GM04504 (cell line): ENCODE measurements around the gene AKAP3.

ENCODE experiments used
- DNase-seq: peaks from one replicate; pipeline ENCODE4 v3.0.0-alpha.2; 2012; ENCODE audit warnings: low read depth

The AKAP3 gene

GRCh38 chr12:4648501-4649357 lies at the start of gene AKAP3, which contains the start of gene NDUFA9:
Gene AKAP3, minus strand, starts transcription at chr12:4649051. Its CDS starts 10,855 bp downstream, at chr12:4638196.
Gene NDUFA9, plus strand, starts transcription at chr12:4649114. Its CDS starts 13 bp downstream, at chr12:4649127.
- peak; percentile 68 for DNase-seq

GRCh38 chr12:4690760-4691159 lies 41.9 kb upstream of the AKAP3 start:
- DNase-seq: no peak

GRCh38 chr12:4685317-4685716 lies 36.5 kb upstream of the AKAP3 start:
- DNase-seq: no peak

GRCh38 chr12:4681732-4682131 lies 32.9 kb upstream of the AKAP3 start:
- DNase-seq: no peak

GRCh38 chr12:4679711-4680110 lies 30.9 kb upstream of the AKAP3 start:
- DNase-seq: no peak

GRCh38 chr12:4665236-4665635 lies 16.4 kb upstream of the AKAP3 start:
- no peak for DNase-seq

- DNase-seq: peak; percentile 68
These were observed 15.2 kb upstream of the AKAP3 start for GRCh38 chr12:4663971-4664505.

DNA sequence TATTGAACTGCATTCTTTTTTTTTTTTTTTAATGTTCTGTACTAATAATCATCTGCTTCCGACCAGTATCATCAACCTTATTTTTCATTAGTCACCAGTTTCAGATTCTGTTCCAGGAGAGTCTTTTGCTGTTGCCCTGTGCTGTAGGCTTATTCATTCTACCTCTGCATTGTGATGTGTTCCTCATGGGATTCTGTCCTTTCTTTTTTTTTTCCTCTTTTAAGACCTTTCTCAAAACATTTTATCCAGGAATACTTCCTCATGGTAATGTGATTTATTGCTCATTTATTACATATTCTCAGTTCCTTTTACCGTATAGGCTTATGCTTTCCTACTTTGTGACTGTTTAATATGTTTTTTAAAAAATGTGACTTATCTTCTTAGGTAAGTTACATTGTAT lies 4.8 kb upstream of the AKAP3 start:
- DNase-seq: no peak

GRCh38 chr12:4653257-4653656 lies 4.4 kb upstream of the AKAP3 start:
- no peak for DNase-seq

DNA sequence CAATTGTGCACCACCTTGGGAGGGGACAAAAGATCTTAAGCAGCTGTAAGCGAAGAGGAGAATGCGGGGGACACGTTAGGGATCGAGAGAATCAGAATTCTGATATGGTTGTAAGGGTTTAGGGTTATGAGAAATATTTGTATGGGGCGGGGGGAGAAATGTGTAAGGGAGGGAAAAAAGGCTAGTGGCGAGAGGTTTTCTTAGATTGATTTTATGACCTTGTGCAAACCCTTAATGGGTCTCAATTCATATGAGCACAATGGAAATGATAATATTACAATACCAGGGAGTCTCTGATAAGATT lies 459 bp upstream of the AKAP3 start:
- no peak for DNase-seq

DNA sequence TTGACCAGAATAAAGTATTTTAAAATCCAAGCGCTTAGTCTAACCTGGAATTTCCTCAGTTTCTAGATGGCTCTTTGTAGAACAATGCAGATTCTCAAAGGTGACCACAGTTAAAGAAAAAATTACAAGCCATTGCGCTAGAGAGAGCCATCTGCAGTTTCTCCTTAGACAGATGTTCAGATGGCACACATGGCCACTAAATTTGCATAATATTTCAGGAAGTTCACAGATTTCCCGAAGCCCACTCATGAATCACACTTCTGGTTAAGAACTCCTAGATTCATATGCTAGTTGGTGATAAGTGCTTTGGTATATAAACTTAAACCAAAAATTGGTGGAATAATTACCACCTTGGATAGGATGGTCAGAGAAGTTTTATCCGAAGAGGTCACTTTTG lies 749 bp downstream of the AKAP3 start:
- DNase-seq: no peak

GRCh38 chr12:4645023-4645422 lies 3.8 kb downstream of the AKAP3 start:
- no peak for DNase-seq

DNA sequence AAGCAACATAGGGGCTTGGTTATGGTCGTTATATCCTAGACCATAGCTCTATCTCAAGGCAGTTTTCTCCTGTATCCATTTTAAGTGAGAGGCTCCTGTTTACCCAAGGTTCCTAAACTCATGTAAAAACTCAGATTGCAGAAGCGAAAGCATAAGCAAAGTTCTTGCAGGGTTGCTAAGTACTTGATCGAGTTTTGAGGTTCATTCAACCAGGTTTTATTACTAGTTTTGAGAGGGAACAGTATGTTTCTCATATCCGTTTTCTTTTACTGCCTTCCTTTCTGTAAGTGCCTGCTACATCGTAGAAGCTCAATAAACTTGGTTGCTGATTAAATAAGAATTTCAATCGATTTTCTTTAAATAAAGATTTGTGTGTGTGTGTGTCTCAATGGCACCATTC lies 5.1 kb downstream of the AKAP3 start:
- DNase-seq: no peak

DNA sequence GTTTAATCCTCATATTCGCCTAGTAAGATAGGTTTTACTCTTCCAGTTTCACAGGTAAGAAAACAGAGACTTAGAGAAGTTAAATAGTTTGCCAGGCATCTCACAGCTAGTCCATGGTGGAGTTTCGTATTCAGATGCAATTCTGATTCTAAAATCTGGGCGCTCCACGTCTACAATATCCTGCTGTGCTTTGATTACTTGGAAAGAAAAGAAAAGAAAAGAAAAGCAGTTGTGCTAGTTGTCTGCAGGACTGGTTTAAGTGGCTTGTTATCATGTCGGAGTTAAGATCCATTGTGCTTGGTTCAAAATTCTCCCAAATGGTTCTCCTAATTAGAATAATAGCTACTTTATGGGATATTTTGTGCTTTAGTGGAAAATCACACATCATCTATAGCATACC lies 18.6 kb downstream of the AKAP3 start:
- no peak for DNase-seq

DNA sequence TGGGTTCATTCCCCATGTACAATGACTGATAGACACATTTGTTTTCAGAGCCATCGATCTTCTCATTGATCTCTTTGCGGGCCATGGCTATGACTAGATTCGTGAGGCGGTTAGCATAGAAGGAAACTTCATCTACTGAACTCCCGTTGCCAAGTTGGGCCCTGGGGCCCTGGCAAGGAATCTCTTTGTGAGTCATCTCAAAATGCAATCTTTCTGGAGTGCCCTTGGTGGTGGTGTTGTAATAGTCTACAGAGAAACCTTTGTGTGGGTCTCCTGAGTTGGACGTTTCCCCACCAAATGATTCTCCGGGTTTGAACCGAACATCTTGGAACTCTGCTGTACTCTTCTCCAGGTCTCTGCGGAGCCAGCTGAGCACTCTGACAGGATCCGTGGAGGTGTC lies 20.4 kb downstream of the AKAP3 start:
- no peak for DNase-seq

GRCh38 chr12:4626543-4626942 lies 22.3 kb downstream of the AKAP3 start:
- no peak for DNase-seq

- DNase-seq: no peak
These were observed 27.3 kb downstream of the AKAP3 start for GRCh38 chr12:4621511-4621910.

DNA sequence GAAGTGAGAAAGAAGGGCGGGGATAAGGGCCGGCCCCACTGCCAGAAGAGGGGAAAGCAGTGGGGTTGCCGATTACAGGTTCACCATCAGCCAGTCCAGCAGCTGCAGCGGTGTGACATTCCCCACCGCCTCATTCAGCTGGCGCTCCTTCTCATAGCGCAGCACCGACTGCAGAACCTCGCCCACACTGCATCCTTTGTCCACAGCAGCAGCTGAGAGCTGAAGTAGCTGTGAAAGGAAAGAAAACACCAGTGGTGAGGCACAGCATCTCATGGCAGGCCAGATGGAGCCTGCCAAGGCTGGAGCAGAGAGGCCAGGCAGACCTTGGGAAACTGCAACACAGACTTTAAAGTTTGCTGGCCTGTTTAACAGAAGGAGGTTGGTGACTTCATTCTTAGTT lies 33.2 kb downstream of the AKAP3 start:
- DNase-seq: no peak

DNA sequence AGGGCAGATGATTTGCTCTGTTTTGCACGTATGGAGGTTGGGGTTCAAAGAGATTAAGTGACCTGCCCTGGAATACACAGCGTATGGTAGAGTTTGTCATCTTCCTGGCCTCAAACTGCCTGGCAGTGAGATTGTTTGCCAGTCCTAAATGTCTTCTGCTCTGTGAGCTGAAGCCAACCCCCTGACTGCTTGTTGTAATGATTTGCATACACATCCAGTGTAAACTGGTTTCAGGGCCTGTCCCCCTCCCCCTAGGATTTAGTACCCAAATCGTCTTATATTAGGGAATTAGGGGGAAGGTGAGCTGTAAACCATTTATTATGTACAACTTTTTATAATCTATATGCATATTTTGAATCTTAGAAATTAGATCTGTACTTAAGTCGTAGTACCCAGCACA lies 38.4 kb downstream of the AKAP3 start:
- no peak for DNase-seq

DNA sequence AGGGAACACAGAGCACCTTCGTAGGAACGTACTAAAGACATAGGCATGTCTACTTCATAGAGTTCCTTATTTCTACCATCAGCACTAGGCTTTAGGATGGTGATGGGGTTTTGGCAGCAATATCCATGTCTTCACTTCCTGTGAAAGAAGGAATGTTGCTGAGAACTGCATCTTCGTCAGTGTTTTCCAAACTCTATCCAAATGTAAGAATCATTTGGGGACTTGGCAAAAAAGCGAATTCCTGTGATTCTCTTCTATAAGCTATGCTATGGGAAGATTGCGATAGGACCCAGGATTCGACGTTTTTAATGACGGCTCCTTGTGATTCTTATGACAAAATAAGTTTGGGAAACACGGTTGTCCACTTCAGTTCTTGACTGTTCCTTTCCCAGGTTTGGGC lies 39.8 kb downstream of the AKAP3 start:
- no peak for DNase-seq

- no peak for DNase-seq
These were observed 41.8 kb downstream of the AKAP3 start for GRCh38 chr12:4607056-4607455.

DNA sequence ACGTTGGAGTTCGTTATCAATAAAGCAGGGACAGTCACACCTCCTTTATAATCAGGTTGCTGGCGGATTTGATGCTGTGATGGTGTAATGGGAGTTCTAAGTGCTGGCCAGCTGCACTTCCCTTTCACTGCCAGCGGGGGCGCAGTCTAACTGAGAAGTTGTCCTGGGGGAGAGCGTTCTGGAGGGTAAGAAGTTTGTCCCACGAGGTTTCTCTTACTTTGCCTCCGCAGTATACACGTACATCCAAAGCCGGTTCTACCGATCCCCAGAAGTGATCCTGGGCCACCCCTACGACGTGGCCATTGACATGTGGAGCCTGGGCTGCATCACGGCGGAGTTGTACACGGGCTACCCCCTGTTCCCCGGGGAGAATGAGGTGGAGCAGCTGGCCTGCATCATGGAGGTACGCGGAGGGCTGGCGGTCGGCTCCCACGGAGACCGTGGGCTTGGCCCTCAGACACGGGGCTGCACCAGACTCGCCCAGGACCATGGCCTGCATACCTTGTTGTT lies 44.1 kb downstream of the AKAP3 start:
- DNase-seq: peak; percentile 71

- DNase-seq: no peak
These were observed 44.9 kb downstream of the AKAP3 start for GRCh38 chr12:4603946-4604345.

GRCh38 chr12:4603421-4603820 lies 45.4 kb downstream of the AKAP3 start:
- no peak for DNase-seq
